H1 (cell line): Measurements from ENCODE around the gene MYO1D. TPM values are rescaled to one million over a fixed set of nuclear protein-coding genes. Genes with fewer than 3 reads are reported as not detected.

Experiments
- CTCF ChIA-PET: fragments of 300-600 bp; sonication (Branson Sonifier 250); formaldehyde crosslinking; loops from one replicate; lab custom pipeline; 2021; ENCODE audit not compliant: partially characterized antibody; lab: Charles Lee
- POLR2A ChIA-PET: fragments of 300-600 bp; sonication (Branson Sonifier 250); formaldehyde crosslinking; loops from one replicate; lab custom pipeline; 2021; ENCODE audit warnings: inconsistent platforms; ENCODE audit not compliant: partially characterized antibody; lab: Charles Lee
- DNase-seq, 2 experiments: peaks; one replicate each; pipeline versions ENCODE4 v3.0.0 to v3.0.0-alpha.2; 2010 to 2022; ENCODE audit warnings: low spot score in 2 of 2, low read depth in 1 of 2, mixed read lengths in 1 of 2
- FAIRE-seq: peaks from 2 replicates; lab custom pipeline; 2011; peaks lifted over from hg19 to GRCh38; lab: Jason Lieb, UNC
- H2AFZ ChIP-seq: 2 replicates; pipeline ENCODE4 v1.8.1; 2012; ENCODE audit warnings: low read length, inconsistent platforms
- H2AK5ac ChIP-seq: 2 replicates; pipeline ENCODE4 v1.6.1; 2013; ENCODE audit warnings: low read depth, low read length
- H2BK120ac ChIP-seq: replicated peaks from 2 replicates; pipeline ENCODE3; 2013; ENCODE audit warnings: low read depth, low read length, inconsistent platforms
- H2BK12ac ChIP-seq: 2 replicates; pipeline ENCODE4 v1.6.1; 2013; ENCODE audit warnings: low read depth, low read length
- H2BK15ac ChIP-seq: 2 replicates; pipeline ENCODE4 v1.6.1; 2013; ENCODE audit warnings: low read length
- H2BK20ac ChIP-seq: 2 replicates; pipeline ENCODE4 v1.6.1; 2013; ENCODE audit warnings: low read length
- H2BK5ac ChIP-seq: 2 replicates; pipeline ENCODE4 v1.6.1; 2013; ENCODE audit warnings: low read depth, low read length
- H3K14ac ChIP-seq: 2 replicates; pipeline ENCODE4 v1.6.1; 2013; ENCODE audit warnings: inconsistent platforms; ENCODE audit not compliant: insufficient read length
- H3K18ac ChIP-seq: 2 replicates; pipeline ENCODE4 v1.6.1; 2013; ENCODE audit warnings: low read length; ENCODE audit errors: extremely low read depth
- H3K23ac ChIP-seq: 2 replicates; pipeline ENCODE4 v1.6.1; 2013; ENCODE audit warnings: inconsistent platforms; ENCODE audit not compliant: insufficient read length
- H3K23me2 ChIP-seq: 2 replicates; pipeline ENCODE4 v1.6.1; 2013; ENCODE audit warnings: low read depth, low read length
- H3K27ac ChIP-seq: 2 replicates; pipeline ENCODE4 v1.6.1; 2011; ENCODE audit warnings: low read depth, low read length, inconsistent platforms
- H3K27me3 ChIP-seq, 4 experiments: replicated peaks in 1 of 4; 1 replicate in 1 of 4; 2 replicates in 3 of 4; pipeline versions ENCODE4 v1.6.1 to v1.8.1; 2011 to 2013; ENCODE audit warnings: low read length in 3 of 4, mild to moderate bottlenecking in 3 of 4, inconsistent platforms in 2 of 4, mixed read lengths in 2 of 4, moderate library complexity in 1 of 4; ENCODE audit not compliant: control insufficient read depth in 3 of 4, insufficient read depth in 3 of 4; ENCODE audit errors: extremely low read depth in 1 of 4
- H3K36me3 ChIP-seq, 4 experiments: 2 replicates each; pipeline versions ENCODE4 v1.6.1 to v1.8.1; 2011 to 2013; ENCODE audit warnings: mild to moderate bottlenecking in 4 of 4, low read length in 3 of 4, moderate library complexity in 2 of 4, control low read depth in 1 of 4, inconsistent platforms in 1 of 4; ENCODE audit not compliant: insufficient read depth in 4 of 4, control insufficient read depth in 2 of 4
- H3K4ac ChIP-seq: replicated peaks from 2 replicates; pipeline ENCODE3; 2013; ENCODE audit warnings: low read length, low read depth, mixed read lengths, inconsistent platforms; ENCODE audit not compliant: insufficient read length
- H3K4me1 ChIP-seq, 4 experiments: replicated peaks in 1 of 4; 1 replicate in 1 of 4; 2 replicates in 3 of 4; pipeline versions ENCODE4 v1.6.1 to v1.8.1; 2011 to 2013; ENCODE audit warnings: low read length in 3 of 4, inconsistent platforms in 2 of 4, mixed read lengths in 1 of 4; ENCODE audit not compliant: insufficient read depth in 4 of 4, control insufficient read depth in 3 of 4
- H3K4me2 ChIP-seq, 2 experiments: 2 replicates each; pipeline versions ENCODE4 v1.6.1 to v1.8.1; 2011 to 2013; ENCODE audit warnings: low read depth in 2 of 2, low read length in 2 of 2, control low read depth in 1 of 2, inconsistent platforms in 1 of 2, mild to moderate bottlenecking in 1 of 2; ENCODE audit not compliant: insufficient read depth in 1 of 2
- H3K4me3 ChIP-seq, 4 experiments: fragments of 200-600, 300-600 bp in 1 of 4; sonication (generic), shearing (Covaris generic), sonication (Bioruptor Twin) in 1 of 4; 2 replicates each; pipeline versions ENCODE4 v1.5.1 to v1.8.1; 2011 to 2016; ENCODE audit warnings: low read length in 4 of 4, low read depth in 3 of 4, control low read depth in 2 of 4, inconsistent platforms in 2 of 4, mild to moderate bottlenecking in 2 of 4, mixed read lengths in 1 of 4, moderate library complexity in 1 of 4; ENCODE audit not compliant: insufficient read depth in 2 of 4; ENCODE audit errors: extremely low read depth in 1 of 4
- H3K56ac ChIP-seq: replicated peaks from 2 replicates; pipeline ENCODE3; 2013; ENCODE audit warnings: low read depth, mild to moderate bottlenecking, mixed read lengths, low read length, inconsistent platforms; ENCODE audit not compliant: insufficient read length
- H3K79me1 ChIP-seq: 2 replicates; pipeline ENCODE4 v1.6.1; 2013; ENCODE audit warnings: low read depth, low read length, control low read depth
- H3K79me2 ChIP-seq, 2 experiments: 2 replicates each; pipeline versions ENCODE4 v1.6.1 to v1.8.1; 2012 to 2013; ENCODE audit warnings: low read length in 2 of 2, mild to moderate bottlenecking in 2 of 2, inconsistent platforms in 1 of 2; ENCODE audit not compliant: insufficient read depth in 2 of 2, control insufficient read depth in 1 of 2
- H3K9ac ChIP-seq, 4 experiments: replicated peaks in 1 of 4; 1 replicate in 1 of 4; 2 replicates in 3 of 4; pipeline versions ENCODE4 v1.6.1 to v1.8.1; 2011 to 2013; ENCODE audit warnings: low read depth in 3 of 4, low read length in 3 of 4, control low read depth in 2 of 4, mild to moderate bottlenecking in 2 of 4, moderate library complexity in 2 of 4, inconsistent platforms in 1 of 4; ENCODE audit errors: extremely low read depth in 1 of 4
- H3K9me3 ChIP-seq, 2 experiments: 2 replicates each; pipeline versions ENCODE4 v1.6.1 to v1.8.1; 2012 to 2013; ENCODE audit warnings: mild to moderate bottlenecking in 2 of 2, moderate library complexity in 2 of 2, control low read depth in 1 of 2, inconsistent platforms in 1 of 2, low read depth in 1 of 2, low read length in 1 of 2, mixed read lengths in 1 of 2; ENCODE audit not compliant: insufficient read depth in 2 of 2
- H4K20me1 ChIP-seq, 2 experiments: replicated peaks in 1 of 2; 2 replicates each; pipeline versions ENCODE3 to v1.8.1; 2011 to 2013; ENCODE audit warnings: inconsistent platforms in 2 of 2, low read length in 2 of 2, mild to moderate bottlenecking in 1 of 2; ENCODE audit not compliant: insufficient read depth in 2 of 2, control insufficient read depth in 1 of 2
- H4K5ac ChIP-seq: 2 replicates; pipeline ENCODE4 v1.6.1; 2013; ENCODE audit warnings: low read length, low read depth, mixed read lengths, inconsistent platforms; ENCODE audit not compliant: insufficient read length
- H4K8ac ChIP-seq: 2 replicates; pipeline ENCODE4 v1.8.0; 2013; ENCODE audit warnings: mild to moderate bottlenecking, moderate library complexity, low read length, inconsistent platforms; ENCODE audit not compliant: insufficient read depth; ENCODE audit errors: extremely low read depth
- H4K91ac ChIP-seq: replicated peaks from 2 replicates; pipeline ENCODE3; 2013; ENCODE audit warnings: low read length, mixed read lengths, inconsistent platforms; ENCODE audit not compliant: insufficient read length
- NANOG ChIP-seq: IDR thresholded peaks from 2 replicates; pipeline ENCODE4 v1.6.1; 2011; ENCODE audit warnings: low read length, low read depth, mild to moderate bottlenecking, inconsistent platforms; ENCODE audit not compliant: insufficient read depth, poor library complexity, severe bottlenecking
- POU5F1 ChIP-seq: IDR thresholded peaks from 2 replicates; pipeline ENCODE4 v1.6.1; 2011; ENCODE audit warnings: low read depth, mild to moderate bottlenecking, low read length, moderate library complexity
- TBP ChIP-seq: IDR thresholded peaks from 2 replicates; pipeline ENCODE4 v1.6.1; 2011; ENCODE audit warnings: low read depth, low read length, improper control_type of control experiment
- WGBS, 2 experiments: shearing (Covaris generic) in 1 of 2; methylation state at CpG; one replicate each; pipeline versions ENCODE4 v1.1.6 to v1.1.7; 2013 to 2015; ENCODE audit warnings: low lambda C conversion rate in 2 of 2, mixed read lengths in 2 of 2, inconsistent platforms in 1 of 2, low coverage in 1 of 2, missing lambda C conversion rate in 1 of 2; ENCODE audit not compliant: insufficient replicate concordance in 2 of 2, insufficient coverage in 1 of 2, insufficient read length in 1 of 2; ENCODE audit errors: extremely low coverage in 1 of 2, missing lambda C conversion rate in 1 of 2; 5-methylcytosine and 5-hydroxymethylcytosine counted together
- polyA plus RNA-seq, 7 experiments: library from polyadenylated mRNA; depleted of rRNA in 3 of 7; stranded (reverse) in 5 of 7; unstranded in 2 of 7; fragments of >200 nt in 5 of 7; fragments of 200-250 nt in 2 of 7; gene quantifications; 1 replicate in 5 of 7; 2 replicates in 1 of 7; 4 replicates in 1 of 7; pipeline versions ENCODE4 v1.2.1 to v1.2.3, GENCODE V29; 2011 to 2013; ENCODE audit warnings: missing spikeins in 2 of 7, mixed read lengths in 2 of 7
- total RNA-seq: library from RNA; stranded (reverse); fragmentation: NEBNext Ultra II Directional; extraction: Animal tissue kit (Norgen Biotek cat#: 25700); gene quantifications from 2 replicates; pipeline ENCODE4 v1.2.1, GENCODE V29; 2021

MYO1D gene
- total and polyA plus RNA-seq, 2 of the 8 experiments (the other 6 are each of a cell fraction or from before 2014, with no cell fraction given), result 6.5 to 25.4 TPM

DNA sequence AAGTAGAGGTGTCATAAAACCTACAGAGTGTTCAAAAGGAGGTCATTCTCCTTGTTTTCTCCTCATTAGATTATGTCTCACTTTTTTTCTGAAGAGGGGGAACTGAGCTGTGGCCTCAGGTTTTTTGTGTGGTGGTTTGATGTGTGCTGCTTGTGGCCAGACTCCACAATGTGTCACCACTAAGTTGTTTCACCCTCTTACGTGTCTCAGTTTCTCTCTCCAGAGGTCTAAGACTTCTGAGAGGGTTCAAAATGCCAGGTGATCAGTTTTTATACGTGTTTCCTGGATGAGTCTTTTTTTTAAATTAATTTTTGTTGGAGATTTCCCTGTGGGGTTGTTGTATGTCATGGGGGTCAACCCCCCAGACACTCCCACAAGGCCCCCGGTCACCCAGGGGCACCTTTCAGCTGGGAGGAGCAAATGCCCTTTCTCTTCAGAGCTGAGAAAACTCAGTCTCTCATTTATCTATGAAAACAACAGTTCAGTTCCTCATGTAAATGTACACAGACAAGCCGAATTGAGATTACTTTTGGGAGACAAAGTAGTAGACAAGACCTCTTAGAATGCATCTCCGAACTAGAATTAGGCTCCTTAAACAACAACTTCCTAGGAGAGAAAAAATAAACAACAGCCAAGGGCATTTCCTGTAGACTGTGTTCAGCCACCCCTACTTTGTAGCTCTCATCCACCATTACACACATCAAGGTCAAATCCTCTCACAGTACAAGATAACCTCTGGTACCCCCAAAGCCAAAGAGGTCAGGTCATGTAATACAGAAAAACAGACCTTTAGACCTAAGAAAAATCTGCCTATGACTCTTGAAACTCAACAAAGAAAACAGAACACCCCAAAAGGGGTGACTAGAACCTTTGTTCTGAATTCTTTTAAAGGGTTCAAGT lies 27.1 kb upstream of the MYO1D start:
- Histone ChIP-seq H4K91ac (no peak overlapping the region), H3K79me2 (no peaks in the 10 kb centered on the region), H3K9ac (no peak overlapping the region), H3K14ac (no peak overlapping the region), H2AK5ac (no peak overlapping the region), H3K36me3 (no peaks in the 10 kb centered on the region), H4K20me1 (no peaks in the 10 kb centered on the region), H3K4ac (no peak overlapping the region), H4K8ac (no peak overlapping the region), H3K23me2 (no peaks in the 10 kb centered on the region), H2BK20ac (no peak overlapping the region), H2BK15ac (no peak overlapping the region), H3K9me3 (peaks cover 0 to 4% of the 10 kb centered on the region in 2 experiments; a peak in 2 of 4 replicates), H2BK5ac (no peak overlapping the region), H3K4me1 (no peaks in the 10 kb centered on the region), H4K5ac (no peak overlapping the region), H3K4me3 (no peak overlapping the region), H3K27ac (no peak overlapping the region), H3K79me1 (no peaks in the 10 kb centered on the region), H2AFZ (0 out of 2 replicates have a peak overlapping the region, but pooled peaks have one; percentile 9), H3K23ac (no peak overlapping the region), H3K27me3 (no peaks in the 10 kb centered on the region), H3K4me2 (no peak overlapping the region), H3K56ac (no peak overlapping the region), H3K18ac (no peak overlapping the region), H2BK12ac (no peak overlapping the region), H2BK120ac (no peak overlapping the region)
- DNase-seq, result no peak
- TF ChIP-seq NANOG, result no peak
- TF ChIP-seq TBP, result no peak
- TF ChIP-seq POU5F1, result no peak
- FAIRE-seq, result no peak
- 86% methylated on average over 5 of the region's 5 CpGs; no CpG with 5 or more reads in 1 of the 2 experiments for WGBS, 2 experiments
- POLR2A ChIA-PET, result no interaction called here
- CTCF ChIA-PET, result interaction anchor here (0.6 to 5.1 kb wide), 3 partner anchors 23 to 121 kb away, joined by 3 to 26 read pairs (median 3); partner anchors contain the start of gene MYO1D
